NT2/D1 (cell line): ENCODE results near the gene PDZD4.

ENCODE experiments used
- DNase-seq: peaks from one replicate; pipeline ENCODE4 v3.0.0-alpha.2; 2011; ENCODE audit warnings: low read depth, low spot score
- H3K27me3 ChIP-seq: 2 replicates; pipeline ENCODE4 v1.6.0; 2011; ENCODE audit warnings: mild to moderate bottlenecking; ENCODE audit not compliant: insufficient read length, insufficient read depth
- H3K36me3 ChIP-seq: 2 replicates; pipeline ENCODE4 v1.6.1; 2011; ENCODE audit warnings: mild to moderate bottlenecking, low read length, mixed read lengths; ENCODE audit not compliant: insufficient read depth, insufficient read length
- H3K4me1 ChIP-seq: 2 replicates; pipeline ENCODE4 v1.5.1; 2011; ENCODE audit not compliant: insufficient read depth, insufficient read length
- H3K4me3 ChIP-seq: 2 replicates; pipeline ENCODE4 v1.5.1; 2011; ENCODE audit warnings: low read depth; ENCODE audit not compliant: insufficient read length
- H3K9ac ChIP-seq: 2 replicates; pipeline ENCODE4 v1.6.0; 2011; ENCODE audit warnings: low read depth; ENCODE audit not compliant: insufficient read length
- H3K9me3 ChIP-seq: 2 replicates; pipeline ENCODE4 v1.5.1; 2011; ENCODE audit warnings: mild to moderate bottlenecking, low read length; ENCODE audit not compliant: insufficient read depth
- SUZ12 ChIP-seq: IDR thresholded peaks from 2 replicates; pipeline ENCODE4 v1.6.1; 2011; ENCODE audit not compliant: insufficient read length, insufficient read depth; ENCODE audit errors: extremely low read depth
- YY1 ChIP-seq: IDR thresholded peaks from 2 replicates; pipeline ENCODE4 v1.6.1; 2011; ENCODE audit not compliant: insufficient read length, insufficient read depth
- ZNF274 ChIP-seq: IDR thresholded peaks from 2 replicates; pipeline ENCODE4 v1.6.1; 2011; ENCODE audit warnings: mild to moderate bottlenecking, low read depth, low read length

Gene PDZD4

GRCh38 chrX:153876112-153876491 is 45.8 kb upstream of the PDZD4 start:
- Histone ChIP-seq H3K9ac (no peak overlapping the region), H3K36me3 (peaks cover 24% of the 10 kb centered on the region), H3K4me3 (no peak overlapping the region), H3K27me3 (no peaks in the 10 kb centered on the region), H3K9me3 (no peaks in the 10 kb centered on the region), H3K4me1 (peaks cover 4% of the 10 kb centered on the region)
- no peak for DNase-seq
- TF ChIP-seq ZNF274 (no peak), SUZ12 (no peak), YY1 (no peak)

- Histone ChIP-seq H3K36me3 (peaks cover 26% of the 10 kb centered on the region), H3K27me3 (no peaks in the 10 kb centered on the region), H3K9ac (no peak overlapping the region), H3K4me3 (no peak overlapping the region), H3K9me3 (no peaks in the 10 kb centered on the region), H3K4me1 (peaks cover 4% of the 10 kb centered on the region)
- no peak for DNase-seq
- no peak for TF ChIP-seq ZNF274
- TF ChIP-seq SUZ12 = no peak
- no peak for TF ChIP-seq YY1
These were observed 45.2 kb upstream of the PDZD4 start for GRCh38 chrX:153875391-153876111.

GRCh38 chrX:153874366-153875125 is 44.2 kb upstream of the PDZD4 start:
- H3K36me3 ChIP-seq = peaks cover 35% of the 10 kb centered on the region
- H3K9me3 ChIP-seq = no peaks in the 10 kb centered on the region
- H3K4me1 ChIP-seq = peaks cover 2% of the 10 kb centered on the region
- H3K9ac ChIP-seq = no peak overlapping the region
- TF ChIP-seq YY1 = no peak
- no peak for TF ChIP-seq ZNF274
- no peak for TF ChIP-seq SUZ12
- no peaks in the 10 kb centered on the region for H3K27me3 ChIP-seq
- H3K4me3 ChIP-seq = no peak overlapping the region
- DNase-seq = no peak

GRCh38 chrX:153874085-153874365 is 43.7 kb upstream of the PDZD4 start:
- no peak for DNase-seq
- Histone ChIP-seq H3K9ac (no peak overlapping the region), H3K4me1 (no peaks in the 10 kb centered on the region), H3K4me3 (no peak overlapping the region), H3K9me3 (no peaks in the 10 kb centered on the region), H3K36me3 (peaks cover 41% of the 10 kb centered on the region), H3K27me3 (no peaks in the 10 kb centered on the region)
- no peak for TF ChIP-seq ZNF274

GRCh38 chrX:153873282-153874084 is 43.1 kb upstream of the PDZD4 start:
- Histone ChIP-seq H3K9me3 (no peaks in the 10 kb centered on the region), H3K27me3 (no peaks in the 10 kb centered on the region), H3K36me3 (peaks cover 46% of the 10 kb centered on the region), H3K4me3 (no peak overlapping the region), H3K4me1 (no peaks in the 10 kb centered on the region), H3K9ac (no peak overlapping the region)
- peak; percentile 27 for DNase-seq
- TF ChIP-seq SUZ12 (no peak), ZNF274 (no peak), YY1 (no peak)

GRCh38 chrX:153871946-153872878 is 41.9 kb upstream of the PDZD4 start:
- Histone ChIP-seq H3K4me1 (no peaks in the 10 kb centered on the region), H3K4me3 (no peak overlapping the region), H3K9me3 (no peaks in the 10 kb centered on the region), H3K36me3 (peaks cover 57% of the 10 kb centered on the region), H3K9ac (no peak overlapping the region), H3K27me3 (no peaks in the 10 kb centered on the region)
- TF ChIP-seq YY1 (no peak), ZNF274 (no peak), SUZ12 (no peak)
- no peak for DNase-seq
